ENCODE results near the gene ABL2.
"Not testable (repeated sequence)": the region's sequence is repeated elsewhere in the genome, so short reads cannot be mapped to it uniquely, and the experiment has no call there.

ABL2 gene

GRCh38 chr1:179168536-179168935, 60.9 kb downstream of the ABL2 start:
- no peak for DNase-seq

GRCh38 chr1:179167955-179168354, 61.5 kb downstream of the ABL2 start:
- no peak for DNase-seq

GRCh38 chr1:179167418-179167777, 62.1 kb downstream of the ABL2 start:
- DNase-seq = no peak

GRCh38 chr1:179166663-179167417, 62.6 kb downstream of the ABL2 start:
- DNase-seq = no peak

GRCh38 chr1:179164494-179164893, 65.0 kb downstream of the ABL2 start:
- no peak for DNase-seq

GRCh38 chr1:179156708-179157107, 72.8 kb downstream of the ABL2 start:
- DNase-seq = no peak

GRCh38 chr1:179156026-179156425, 73.5 kb downstream of the ABL2 start:
- DNase-seq = no peak

GRCh38 chr1:179155615-179156014, 73.9 kb downstream of the ABL2 start:
- no peak for DNase-seq

- DNase-seq = no peak
These were observed 75.0 kb downstream of the ABL2 start for GRCh38 chr1:179154437-179154836.

- DNase-seq = no peak
These were observed 76.3 kb downstream of the ABL2 start for GRCh38 chr1:179153217-179153616.

- no peak for DNase-seq
These were observed 77.4 kb downstream of the ABL2 start for GRCh38 chr1:179151908-179152682.

GRCh38 chr1:179146911-179147310, 82.6 kb downstream of the ABL2 start:
- DNase-seq = no peak

GRCh38 chr1:179146476-179146875, 83.0 kb downstream of the ABL2 start:
- DNase-seq = no peak

- no peak for DNase-seq
These were observed 84.0 kb downstream of the ABL2 start for GRCh38 chr1:179145521-179145920.

- DNase-seq = no peak
These were observed 84.9 kb downstream of the ABL2 start for GRCh38 chr1:179144626-179145025.

- DNase-seq = no peak
These were observed 86.2 kb downstream of the ABL2 start for GRCh38 chr1:179143322-179143721.

GRCh38 chr1:179142889-179143299, 86.6 kb downstream of the ABL2 start:
- DNase-seq = no peak

GRCh38 chr1:179141592-179142251, 87.8 kb downstream of the ABL2 start:
- DNase-seq = peak; percentile 60

GRCh38 chr1:179138755-179139154, 90.7 kb downstream of the ABL2 start:
- DNase-seq = not testable (repeated sequence)

- DNase-seq = no peak
These were observed 91.7 kb downstream of the ABL2 start for GRCh38 chr1:179137617-179138255.

GRCh38 chr1:179135707-179136106, 93.8 kb downstream of the ABL2 start:
- not testable (repeated sequence) for DNase-seq

GRCh38 chr1:179135168-179135567, 94.3 kb downstream of the ABL2 start:
- not testable (repeated sequence) for DNase-seq
